ENCODE data around the gene AJAP1. TPM values are rescaled to one million over a fixed set of nuclear protein-coding genes. Genes with fewer than 3 reads are reported as not detected.

AJAP1 gene
- total and polyA plus RNA-seq, 9 donors, result 1.2 to 20.8 (median 12.5) TPM

GRCh38 chr1:4741876-4742423 lies 87.5 kb downstream of the AJAP1 start:
- no peak for DNase-seq
- 81 to 92% (median 91%) methylated on average over 8 of the region's 8 CpGs for WGBS, 3 donors
- no peaks in the 10 kb centered on the region for H3K36me3 ChIP-seq
- H3K4me1 ChIP-seq (ENCODE audit: insufficient read depth), result no peaks in the 10 kb centered on the region
- H3K9me3 ChIP-seq, result no peaks in the 10 kb centered on the region
- H3K27me3 ChIP-seq, result no peaks in the 10 kb centered on the region
- no peak for TF ChIP-seq CTCF (IDR thresholded peaks at IDR 0.05)
- no peak for TF ChIP-seq POLR2A (IDR thresholded peaks at IDR 0.05)
- TF ChIP-seq EP300 (IDR thresholded peaks at IDR 0.05), result no peak
- H3K27ac ChIP-seq, result no peak overlapping the region
- intact Hi-C loops (cut with DNase I), result no loop called here
- H3K4me3 ChIP-seq, result no peak overlapping the region

GRCh38 chr1:4743978-4744750 lies 89.8 kb downstream of the AJAP1 start:
- Histone ChIP-seq H3K36me3 (no peaks in the 10 kb centered on the region), H3K27ac (no peak overlapping the region), H3K9me3 (no peaks in the 10 kb centered on the region), H3K4me1 (ENCODE audit: insufficient read depth) (no peaks in the 10 kb centered on the region), H3K27me3 (no peaks in the 10 kb centered on the region), H3K4me3 (no peak overlapping the region)
- DNase-seq, result no peak
- 34 to 39% (median 37%) methylated on average over 17 of the region's 17 CpGs for WGBS, 3 donors
- intact Hi-C loops (cut with DNase I), result no loop called here
- TF ChIP-seq EP300 (IDR thresholded peaks at IDR 0.05) (no peak), POLR2A (IDR thresholded peaks at IDR 0.05) (no peak), CTCF (IDR thresholded peaks at IDR 0.05) (no peak)

- H3K27me3 ChIP-seq, result no peaks in the 10 kb centered on the region
- DNase-seq, result no peak
- no peak overlapping the region for H3K27ac ChIP-seq
- H3K36me3 ChIP-seq, result no peaks in the 10 kb centered on the region
- WGBS, 3 donors, result 64 to 70% (median 65%) methylated on average over 7 of the region's 7 CpGs
- intact Hi-C loops (cut with DNase I), result no loop called here
- no peaks in the 10 kb centered on the region for H3K9me3 ChIP-seq
- no peak overlapping the region for H3K4me3 ChIP-seq
- no peaks in the 10 kb centered on the region for H3K4me1 ChIP-seq (ENCODE audit: insufficient read depth)
- TF ChIP-seq EP300 (IDR thresholded peaks at IDR 0.05) (no peak), CTCF (IDR thresholded peaks at IDR 0.05) (no peak), POLR2A (IDR thresholded peaks at IDR 0.05) (no peak)
Measured at GRCh38 chr1:4745560-4745959, 91.2 kb downstream of the AJAP1 start.

- Histone ChIP-seq H3K27me3 (no peaks in the 10 kb centered on the region), H3K36me3 (no peaks in the 10 kb centered on the region), H3K4me1 (ENCODE audit: insufficient read depth) (no peaks in the 10 kb centered on the region), H3K27ac (no peak overlapping the region), H3K9me3 (no peaks in the 10 kb centered on the region), H3K4me3 (no peak overlapping the region)
- intact Hi-C loops (cut with DNase I), result no loop called here
- 87% methylated on average over 11 of the region's 11 CpGs for WGBS, 3 donors
- DNase-seq, result no peak
- TF ChIP-seq CTCF (IDR thresholded peaks at IDR 0.05) (no peak), POLR2A (IDR thresholded peaks at IDR 0.05) (no peak), EP300 (IDR thresholded peaks at IDR 0.05) (no peak)
Measured at GRCh38 chr1:4749406-4749805, 95.0 kb downstream of the AJAP1 start.

Measured in ovary (tissue), 9 donors.